ENCODE results near the gene PLA2G4B.

The PLA2G4B gene

GRCh38 chr15:41849204-41849603 is 10.6 kb downstream of the PLA2G4B start:
- no peak for DNase-seq (ENCODE audit: low read depth)

- no peak for DNase-seq (ENCODE audit: low read depth)
These were observed 11.2 kb downstream of the PLA2G4B start for GRCh38 chr15:41849861-41850260.

GRCh38 chr15:41850482-41851166 is 12.0 kb downstream of the PLA2G4B start:
- DNase-seq (ENCODE audit: low read depth), result no peak

- DNase-seq (ENCODE audit: low read depth), result no peak
These were observed 12.5 kb downstream of the PLA2G4B start for GRCh38 chr15:41851167-41851523.

GRCh38 chr15:41851755-41852370 is 13.2 kb downstream of the PLA2G4B start:
- DNase-seq (ENCODE audit: low read depth), result no peak

GRCh38 chr15:41852736-41853590 is 14.3 kb downstream of the PLA2G4B start:
- DNase-seq (ENCODE audit: low read depth), result no peak

GRCh38 chr15:41853831-41854230 is 15.2 kb downstream of the PLA2G4B start:
- DNase-seq (ENCODE audit: low read depth), result no peak

GRCh38 chr15:41854443-41854842 is 15.8 kb downstream of the PLA2G4B start:
- DNase-seq (ENCODE audit: low read depth), result no peak

GRCh38 chr15:41855261-41855961 is 16.8 kb downstream of the PLA2G4B start:
- no peak for DNase-seq (ENCODE audit: low read depth)

GRCh38 chr15:41856262-41856661 is 17.6 kb downstream of the PLA2G4B start:
- no peak for DNase-seq (ENCODE audit: low read depth)

- no peak for DNase-seq (ENCODE audit: low read depth)
These were observed 18.1 kb downstream of the PLA2G4B start for GRCh38 chr15:41856716-41857115.

- DNase-seq (ENCODE audit: low read depth), result no peak
These were observed 18.7 kb downstream of the PLA2G4B start for GRCh38 chr15:41857316-41857715.

- no peak for DNase-seq (ENCODE audit: low read depth)
These were observed 20.1 kb downstream of the PLA2G4B start for GRCh38 chr15:41858756-41859155.

GRCh38 chr15:41860049-41860828 is 21.6 kb downstream of the PLA2G4B start:
- DNase-seq (ENCODE audit: low read depth), result no peak

GRCh38 chr15:41861736-41862356 is 23.2 kb downstream of the PLA2G4B start:
- no peak for DNase-seq (ENCODE audit: low read depth)

- no peak for DNase-seq (ENCODE audit: low read depth)
These were observed 24.0 kb downstream of the PLA2G4B start for GRCh38 chr15:41862515-41863116.

- DNase-seq (ENCODE audit: low read depth), result no peak
These were observed 26.9 kb downstream of the PLA2G4B start for GRCh38 chr15:41865490-41866055.

- no peak for DNase-seq (ENCODE audit: low read depth)
These were observed 27.6 kb downstream of the PLA2G4B start for GRCh38 chr15:41866263-41866703.

- no peak for DNase-seq (ENCODE audit: low read depth)
These were observed 28.4 kb downstream of the PLA2G4B start for GRCh38 chr15:41866872-41867579.

GRCh38 chr15:41868321-41868720 is 29.7 kb downstream of the PLA2G4B start:
- no peak for DNase-seq (ENCODE audit: low read depth)

Measured in activated T-cell treated with anti-CD3 and anti-CD28 coated beads for 24 hours (primary cell).